ENCODE results near the gene BDH2. TPM values are rescaled to one million over a fixed set of nuclear protein-coding genes. Genes with fewer than 3 reads are reported as not detected.

The BDH2 gene
- total RNA-seq, 1 donor from 2014 or later, result 27.2 TPM

DNA sequence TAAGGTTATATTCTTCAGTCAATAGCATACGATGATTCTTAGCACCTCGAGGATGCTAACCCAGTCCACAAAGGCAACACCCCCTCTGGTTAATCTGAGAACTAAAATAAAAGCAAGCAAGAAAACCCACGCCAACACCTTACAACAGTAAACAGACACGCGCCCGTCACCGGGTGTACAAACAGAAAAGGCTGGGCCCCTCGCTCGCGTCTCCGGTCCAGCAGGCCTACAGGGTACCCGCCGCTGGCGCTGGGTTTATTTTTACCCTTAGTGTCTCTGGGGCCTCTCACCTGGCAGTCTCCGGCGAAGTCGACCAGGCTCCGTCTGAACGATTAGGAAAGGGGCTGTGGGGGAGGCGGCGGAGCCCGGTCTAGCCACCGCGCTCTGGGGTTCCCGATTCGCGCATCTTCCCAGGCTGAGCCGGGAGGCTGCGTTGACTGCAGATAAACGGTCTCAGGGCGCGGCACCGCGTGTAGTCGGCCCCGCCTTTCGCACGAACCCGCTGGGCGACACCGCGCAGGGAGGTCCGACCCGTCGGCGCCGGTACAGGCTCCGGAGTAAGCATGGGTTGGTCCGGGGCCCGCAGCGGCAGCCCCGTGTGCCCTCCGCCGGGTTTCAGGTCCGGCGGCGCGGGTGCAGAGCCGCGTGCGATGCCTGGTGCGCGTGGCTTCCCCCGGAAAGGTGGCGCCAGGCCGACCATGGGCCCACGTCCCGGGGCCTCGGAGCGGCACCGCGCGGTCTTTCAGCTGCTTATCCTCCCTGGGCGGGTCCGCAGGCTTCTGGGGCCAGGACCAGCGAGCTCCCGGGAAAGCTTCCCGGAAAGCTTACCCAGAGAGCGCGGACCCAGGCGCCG is 23.5 kb downstream of the BDH2 start:
- Histone ChIP-seq H3K27me3 (ENCODE audit: low read depth) (no peaks in the 10 kb centered on the region), H3K4me3 (peak overlapping the region; percentile 79), H3K36me3 (peaks cover 15% of the 10 kb centered on the region), H3K9me3 (replicated peaks) (no peaks in the 10 kb centered on the region), H3K4me1 (peaks cover 28% of the 10 kb centered on the region), H3K27ac (replicated peaks) (peak overlapping the region; percentile 86)
- TF ChIP-seq, protein P1, sequence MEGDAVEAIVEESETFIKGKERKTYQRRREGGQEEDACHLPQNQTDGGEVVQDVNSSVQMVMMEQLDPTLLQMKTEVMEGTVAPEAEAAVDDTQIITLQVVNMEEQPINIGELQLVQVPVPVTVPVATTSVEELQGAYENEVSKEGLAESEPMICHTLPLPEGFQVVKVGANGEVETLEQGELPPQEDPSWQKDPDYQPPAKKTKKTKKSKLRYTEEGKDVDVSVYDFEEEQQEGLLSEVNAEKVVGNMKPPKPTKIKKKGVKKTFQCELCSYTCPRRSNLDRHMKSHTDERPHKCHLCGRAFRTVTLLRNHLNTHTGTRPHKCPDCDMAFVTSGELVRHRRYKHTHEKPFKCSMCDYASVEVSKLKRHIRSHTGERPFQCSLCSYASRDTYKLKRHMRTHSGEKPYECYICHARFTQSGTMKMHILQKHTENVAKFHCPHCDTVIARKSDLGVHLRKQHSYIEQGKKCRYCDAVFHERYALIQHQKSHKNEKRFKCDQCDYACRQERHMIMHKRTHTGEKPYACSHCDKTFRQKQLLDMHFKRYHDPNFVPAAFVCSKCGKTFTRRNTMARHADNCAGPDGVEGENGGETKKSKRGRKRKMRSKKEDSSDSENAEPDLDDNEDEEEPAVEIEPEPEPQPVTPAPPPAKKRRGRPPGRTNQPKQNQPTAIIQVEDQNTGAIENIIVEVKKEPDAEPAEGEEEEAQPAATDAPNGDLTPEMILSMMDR (IDR thresholded peaks at IDR 0.05; ENCODE audit: borderline replicate concordance), result no peak
- DNase-seq, result peak; percentile 75
- intact Hi-C loops (cut with micrococcal nuclease), result no loop called here

DNA sequence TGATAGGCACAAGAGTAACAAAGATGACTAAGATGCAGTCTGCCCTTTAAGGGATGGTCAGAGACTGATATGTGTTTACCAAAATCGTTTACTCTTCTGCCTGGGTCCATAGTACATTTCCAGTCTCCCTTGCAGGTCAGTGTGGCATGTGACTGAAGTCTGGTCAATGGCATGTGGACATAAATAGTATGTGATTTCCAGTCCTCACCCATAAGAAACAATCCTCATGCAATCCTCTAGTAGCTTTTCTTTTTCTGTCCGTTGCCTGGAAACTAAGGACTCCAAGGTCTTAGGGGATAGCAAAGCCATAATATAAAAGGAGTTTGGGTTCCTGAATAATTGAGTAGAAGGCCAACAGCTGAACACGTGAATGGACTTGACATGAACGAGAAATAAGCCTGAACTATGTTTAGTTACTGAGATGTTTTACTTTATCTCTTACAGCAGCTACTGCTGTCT is 24.2 kb downstream of the BDH2 start:
- intact Hi-C loops (cut with micrococcal nuclease), result no loop called here
- no peaks in the 10 kb centered on the region for H3K27me3 ChIP-seq (ENCODE audit: low read depth)
- no peaks in the 10 kb centered on the region for H3K9me3 ChIP-seq (replicated peaks)
- peaks cover 28% of the 10 kb centered on the region for H3K4me1 ChIP-seq
- DNase-seq, result no peak
- peaks cover 8% of the 10 kb centered on the region for H3K36me3 ChIP-seq
- TF ChIP-seq, protein P1 (IDR thresholded peaks at IDR 0.05; ENCODE audit: borderline replicate concordance), result no peak
- peak overlapping the region; percentile 86 for H3K27ac ChIP-seq (replicated peaks)
- H3K4me3 ChIP-seq, result peak overlapping the region; percentile 79

DNA sequence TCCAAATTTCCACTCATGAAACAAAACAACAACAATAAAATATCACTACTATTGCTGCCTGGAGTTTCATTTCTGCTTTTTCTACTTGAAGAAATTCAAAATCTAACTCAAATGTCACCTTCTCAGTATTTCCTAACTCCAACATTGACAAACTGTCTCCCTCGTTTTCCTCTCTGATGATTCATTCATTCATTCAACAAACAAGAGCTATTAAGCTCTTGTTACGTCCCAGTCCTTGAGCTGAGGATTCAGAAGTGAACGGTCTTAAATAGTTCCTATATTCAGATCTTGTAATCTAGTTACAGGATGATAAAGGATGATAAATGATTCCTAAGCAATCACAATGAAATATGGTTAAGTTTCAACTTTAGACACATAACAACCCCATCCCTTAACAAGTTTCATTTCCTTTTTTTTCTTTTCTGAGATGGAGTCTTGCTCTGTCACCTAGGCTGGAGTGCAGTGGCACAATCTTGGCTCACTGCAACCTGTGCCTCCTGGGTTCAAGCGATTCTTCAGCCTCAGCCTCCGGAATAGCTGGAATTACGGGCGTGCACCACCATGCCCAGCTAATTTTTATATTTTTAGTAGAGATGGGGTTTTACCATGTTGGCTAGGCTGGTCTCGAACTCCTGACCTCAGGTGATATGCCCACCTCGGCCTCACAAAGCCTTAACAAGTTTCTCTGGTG is 24.7 kb downstream of the BDH2 start:
- Histone ChIP-seq H3K27ac (replicated peaks) (no peak overlapping the region), H3K9me3 (replicated peaks) (no peaks in the 10 kb centered on the region), H3K36me3 (peaks cover 6% of the 10 kb centered on the region), H3K4me3 (peak overlapping the region; percentile 79), H3K27me3 (ENCODE audit: low read depth) (no peaks in the 10 kb centered on the region), H3K4me1 (peaks cover 28% of the 10 kb centered on the region)
- TF ChIP-seq, protein P1 (IDR thresholded peaks at IDR 0.05; ENCODE audit: borderline replicate concordance), result no peak
- no peak for DNase-seq
- intact Hi-C loops (cut with micrococcal nuclease), result no loop called here

DNA sequence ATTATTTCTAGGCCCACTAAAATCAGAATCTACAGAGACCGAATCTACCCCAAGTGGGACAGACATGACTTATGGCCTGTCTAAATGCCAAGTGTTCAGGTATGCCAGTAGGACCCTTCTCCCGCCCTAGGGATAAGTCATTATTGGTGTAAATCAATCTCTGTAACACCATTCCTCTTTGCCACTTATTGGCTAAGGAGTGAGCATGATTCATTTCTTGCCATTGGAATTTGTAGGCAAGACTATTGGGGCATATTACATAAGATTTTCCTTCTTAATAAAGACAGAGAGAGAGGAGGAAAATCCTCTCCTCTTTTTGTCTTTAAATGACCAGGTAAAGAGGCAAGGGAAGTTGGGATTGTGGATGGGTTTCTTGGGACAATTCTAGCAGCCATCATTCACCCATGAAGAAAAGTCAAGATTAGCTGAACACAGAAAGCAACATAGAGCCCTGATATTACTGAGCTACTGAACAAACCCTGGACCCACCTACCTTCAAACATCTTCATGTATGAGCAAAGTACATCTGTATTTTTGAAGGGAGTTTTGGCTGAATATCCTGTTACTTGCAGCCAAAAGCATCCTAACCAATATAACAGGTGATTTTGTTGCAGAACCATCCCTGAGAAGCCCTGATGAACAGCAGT is 25.7 kb downstream of the BDH2 start:
- H3K9me3 ChIP-seq (replicated peaks), result no peaks in the 10 kb centered on the region
- H3K27me3 ChIP-seq (ENCODE audit: low read depth), result no peaks in the 10 kb centered on the region
- no peak overlapping the region for H3K27ac ChIP-seq (replicated peaks)
- peaks cover 2% of the 10 kb centered on the region for H3K36me3 ChIP-seq
- peaks cover 28% of the 10 kb centered on the region for H3K4me1 ChIP-seq
- intact Hi-C loops (cut with micrococcal nuclease), result no loop called here
- H3K4me3 ChIP-seq, result no peak overlapping the region
- TF ChIP-seq, protein P1 (IDR thresholded peaks at IDR 0.05; ENCODE audit: borderline replicate concordance), result no peak
- no peak for DNase-seq

DNA sequence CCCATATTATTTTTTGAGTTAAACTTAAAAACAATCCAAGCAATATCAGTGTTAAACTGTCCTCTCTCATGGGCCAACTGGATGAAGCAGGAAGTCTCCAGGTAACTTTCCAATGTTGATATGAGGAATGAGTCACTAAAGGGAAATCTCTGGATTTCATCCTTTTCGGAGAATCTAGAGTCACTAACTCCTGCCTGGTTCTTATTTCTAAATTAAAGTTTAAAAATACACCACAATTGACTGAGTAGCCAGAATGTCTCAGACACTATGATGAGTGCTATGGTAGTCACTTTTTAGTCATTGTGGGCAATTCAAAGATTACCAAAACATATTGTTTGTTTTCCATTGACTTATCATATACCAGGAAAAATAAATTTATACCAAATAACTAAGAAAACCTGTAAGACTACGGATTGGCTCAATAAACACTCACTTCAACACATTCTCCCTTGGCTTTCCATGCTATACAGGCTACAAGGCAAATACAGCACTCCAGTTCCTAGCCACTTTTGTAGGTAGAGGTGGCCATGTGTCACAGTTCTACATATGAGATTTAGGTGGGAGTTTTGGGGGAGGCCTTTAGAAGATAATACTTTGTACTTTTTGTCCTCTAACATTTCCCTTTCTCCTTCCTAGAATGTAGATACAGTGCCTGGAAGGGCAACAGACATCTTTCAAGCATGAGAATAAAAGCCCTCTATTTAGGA is 31.6 kb downstream of the BDH2 start:
- H3K36me3 ChIP-seq, result no peaks in the 10 kb centered on the region
- intact Hi-C loops (cut with micrococcal nuclease), result no loop called here

More for the DNA sequence above, 31.6 kb downstream of the BDH2 start:
- Histone ChIP-seq H3K27ac (replicated peaks) (no peak overlapping the region), H3K4me1 (no peaks in the 10 kb centered on the region), H3K9me3 (replicated peaks) (no peaks in the 10 kb centered on the region), H3K4me3 (no peak overlapping the region), H3K27me3 (ENCODE audit: low read depth) (no peaks in the 10 kb centered on the region)
- TF ChIP-seq, protein P1 (IDR thresholded peaks at IDR 0.05; ENCODE audit: borderline replicate concordance), result no peak
- no peak for DNase-seq

All from left ventricle myocardium inferior (tissue), 1 donor.